Measurements from ENCODE around the gene CDKN2AIP. TPM values are rescaled to one million over a fixed set of nuclear protein-coding genes. Genes with fewer than 3 reads are reported as not detected.

The CDKN2AIP gene
- total and polyA plus RNA-seq, 7 experiments from 2014 or later: 24.9 to 58.2 (median 44.4) TPM

- ChIA-PET POLR2A (interaction anchor here (0.6 kb wide), 1 partner anchor 116 kb away, joined by 5 read pairs; no protein-coding TSS in a partner anchor), CTCF (no interaction called here)
- no peaks in the 10 kb centered on the region for H3K9me3 ChIP-seq (ENCODE audit: control insufficient read depth in 2 of 3, low read length in 3 of 3)
These were observed 48.8 kb downstream of the CDKN2AIP start for GRCh38 chr4:183493246-183493645.

GRCh38 chr4:183495184-183495583 lies 50.7 kb downstream of the CDKN2AIP start:
- Histone ChIP-seq H3K36me3 (ENCODE audit: control insufficient read depth in 2 of 3, insufficient read depth in 3 of 3, low read length in 3 of 3) (peaks cover 0 to 3% (median 0%) of the 10 kb centered on the region in 3 experiments), H3K9me3 (ENCODE audit: control insufficient read depth in 2 of 3, low read length in 3 of 3) (no peaks in the 10 kb centered on the region), H3K27ac (ENCODE audit: low read depth, low read length) (no peak overlapping the region), H3K4me3 (ENCODE audit: low read length) (no peak overlapping the region), H3K27me3 (ENCODE audit: control insufficient read depth in 2 of 2, insufficient read depth in 2 of 2, low read length in 2 of 2) (no peaks in the 10 kb centered on the region), H3K4me1 (ENCODE audit: control insufficient read depth in 2 of 2, insufficient read depth in 2 of 2, low read length in 2 of 2) (no peaks in the 10 kb centered on the region)
- Mint-ChIP-seq H3K36me3 (peaks cover 11 to 41% (median 23%) of the 10 kb centered on the region in 5 donors), H3K9me3 (peaks cover 0 to 17% (median 7%) of the 10 kb centered on the region in 11 donors), H3K27ac (no peak overlapping the region), H3K4me1 (peaks cover 3 to 16% (median 10%) of the 10 kb centered on the region in 7 donors), H3K4me3 (no peak overlapping the region), H3K27me3 (no peaks in the 10 kb centered on the region)
- intact Hi-C loops (cut with micrococcal nuclease): no loop called here
- DNase-seq (no peak), ATAC-seq (no peak)
- ChIA-PET CTCF (no interaction called here), POLR2A (interaction anchor here (1.8 kb wide), 1 partner anchor 9 kb away, joined by 6 read pairs; the partner anchor contains the start of gene ING2)

More at GRCh38 chr4:183493246-183493645, 48.8 kb downstream of the CDKN2AIP start:
- H3K36me3 Mint-ChIP-seq: peaks cover 11 to 41% (median 23%) of the 10 kb centered on the region in 5 donors
- Histone ChIP-seq H3K4me1 (ENCODE audit: control insufficient read depth in 2 of 2, insufficient read depth in 2 of 2, low read length in 2 of 2) (no peaks in the 10 kb centered on the region), H3K4me3 (ENCODE audit: low read length) (no peak overlapping the region), H3K27me3 (ENCODE audit: control insufficient read depth in 2 of 2, insufficient read depth in 2 of 2, low read length in 2 of 2) (no peaks in the 10 kb centered on the region), H3K27ac (ENCODE audit: low read depth, low read length) (no peak overlapping the region), H3K36me3 (ENCODE audit: control insufficient read depth in 2 of 3, insufficient read depth in 3 of 3, low read length in 3 of 3) (peaks cover 0 to 3% (median 0%) of the 10 kb centered on the region in 3 experiments)
- H3K27me3 Mint-ChIP-seq: no peaks in the 10 kb centered on the region
- H3K4me3 Mint-ChIP-seq: no peak overlapping the region
- peak overlapping the region in 1 of 9 donors; percentile 60 for H3K27ac Mint-ChIP-seq
- no peaks in the 10 kb centered on the region for H3K4me1 Mint-ChIP-seq
- ATAC-seq (no peak), DNase-seq (no peak)
- H3K9me3 Mint-ChIP-seq: peaks cover 0 to 17% (median 7%) of the 10 kb centered on the region in 11 donors
- intact Hi-C loops (cut with micrococcal nuclease): no loop called here

Other genes starting within 250 kb of the CDKN2AIP start
- gene CLDN22, start 124.4 kb upstream of the CDKN2AIP start, total RNA-seq: not detected
- not detected for gene CLDN22, start 124.4 kb upstream of the CDKN2AIP start, polyA plus RNA-seq
- not detected for gene CLDN24, start 122.2 kb upstream of the CDKN2AIP start, total RNA-seq
- gene CLDN24, start 122.2 kb upstream of the CDKN2AIP start, polyA plus RNA-seq: not detected
- gene ING2, start 60.4 kb downstream of the CDKN2AIP start, total RNA-seq: 10 to 100 TPM in 4 of 5 experiments, 1 to 10 TPM in 1; 9.6 to 15.1 (median 11.0) TPM
- gene ING2, start 60.4 kb downstream of the CDKN2AIP start, polyA plus RNA-seq: 10 to 100 TPM; 11.2 to 16.7 TPM
- gene RWDD4, start 214.5 kb downstream of the CDKN2AIP start, total RNA-seq: 10 to 100 TPM in 4 of 5 experiments, 1 to 10 TPM in 1; 9.3 to 15.8 (median 11.6) TPM
- gene RWDD4, start 214.5 kb downstream of the CDKN2AIP start, polyA plus RNA-seq: 10 to 100 TPM; 12.6 to 19.2 TPM
- gene TRAPPC11, start 214.7 kb downstream of the CDKN2AIP start, total RNA-seq: 10 to 100 TPM; 26.3 to 48.8 (median 35.6) TPM
- 10 to 100 TPM; 20.1 to 24.3 TPM for gene TRAPPC11, start 214.7 kb downstream of the CDKN2AIP start, polyA plus RNA-seq

Measured in naive thymus-derived CD4-positive, alpha-beta T cell (primary cell).